GM12891 (cell line): ENCODE data around the gene SIRPB2.

ENCODE experiments used
- POLR2A ChIP-seq: IDR thresholded peaks from 2 replicates; pipeline ENCODE4 v1.6.1; 2011; ENCODE audit warnings: low read depth, low read length, control low read depth
- POLR2AphosphoS5 ChIP-seq: IDR thresholded peaks from 2 replicates; pipeline ENCODE4 v1.6.1; 2011; ENCODE audit warnings: low read depth, low read length, control low read depth
- POU2F2 ChIP-seq: IDR thresholded peaks from 2 replicates; pipeline ENCODE4 v1.6.1; 2011; ENCODE audit warnings: low read depth, mild to moderate bottlenecking, control low read depth, low read length, moderate library complexity
- TAF1 ChIP-seq: IDR thresholded peaks from 2 replicates; pipeline ENCODE4 v1.6.1; 2011; ENCODE audit warnings: low read depth, low read length, control low read depth

GRCh38 chr20:1527923-1528322 lies 36.7 kb upstream of the SIRPB2 start:
- TF ChIP-seq POU2F2 (no peak), POLR2AphosphoS5 (no peak), POLR2A (no peak), TAF1 (no peak)
